ENCODE data around the gene PCED1A.

GRCh38 chr20:2798095-2798805 is 42.2 kb downstream of the PCED1A start:
- no peak for TF ChIP-seq CTCF (IDR thresholded peaks at IDR 0.05; ENCODE audit: insufficient read depth, low read length)
- no peak for TF ChIP-seq SPI1 (IDR thresholded peaks at IDR 0.05; ENCODE audit: borderline replicate concordance, low read depth)
- no peak for TF ChIP-seq REST (IDR thresholded peaks at IDR 0.05; ENCODE audit: insufficient replicate concordance, low read depth)
- TF ChIP-seq POLR2AphosphoS5 (IDR thresholded peaks at IDR 0.05; ENCODE audit: low read depth) = no peak
